MCF 10A (cell line): ENCODE measurements around the gene ADD1. TPM values are rescaled to one million over a fixed set of nuclear protein-coding genes. Genes with fewer than 3 reads are reported as not detected.
A peak's percentile ranks its signal among the peaks of the same experiment; 100 is the strongest.

Experiments
- BruUV-seq: library from RNA; stranded (reverse); fragments of 400-500 nt; replicated peaks from 2 replicates; lab custom pipeline; 2021; lab: Mats Ljungman, UMichigan
- CTCF ChIA-PET: fragments of 300-600 bp; sonication (Branson Sonifier 250); formaldehyde crosslinking; extraction: SDS; loops from one replicate; lab custom pipeline; 2021; ENCODE audit warnings: antibody characterized with exemption, inconsistent platforms; lab: Yijun Ruan, JAX
- POLR2A ChIA-PET: fragments of 300-600, 350-650 bp; sonication (Branson Sonifier 250); formaldehyde crosslinking; extraction: SDS; loops from one replicate; lab custom pipeline; 2020; ENCODE audit warnings: antibody characterized with exemption, inconsistent platforms; lab: Yijun Ruan, JAX
- DNase-seq: peaks from one replicate; pipeline ENCODE4 v3.0.0-alpha.2; 2018; ENCODE audit not compliant: unreplicated experiment
- H3K27ac Mint-ChIP-seq: one replicate; pipeline ENCODE4 v1.8.0; 2022; ENCODE audit warnings: mild to moderate bottlenecking, low read depth, mixed read lengths; ENCODE audit not compliant: unreplicated experiment
- H3K27me3 Mint-ChIP-seq: one replicate; pipeline ENCODE4 v1.8.0; 2022; ENCODE audit warnings: mixed read lengths; ENCODE audit not compliant: insufficient read depth, unreplicated experiment
- H3K36me3 Mint-ChIP-seq: one replicate; pipeline ENCODE4 v1.8.0; 2022; ENCODE audit warnings: mild to moderate bottlenecking, moderate library complexity, mixed read lengths; ENCODE audit not compliant: insufficient read depth, unreplicated experiment
- H3K4me1 Mint-ChIP-seq: one replicate; pipeline ENCODE4 v1.8.0; 2022; ENCODE audit warnings: mixed read lengths; ENCODE audit not compliant: insufficient read depth, unreplicated experiment
- H3K4me3 Mint-ChIP-seq: one replicate; pipeline ENCODE4 v1.8.0; 2022; ENCODE audit warnings: mild to moderate bottlenecking, moderate library complexity, mixed read lengths; ENCODE audit not compliant: unreplicated experiment
- H3K9me3 Mint-ChIP-seq: one replicate; pipeline ENCODE4 v1.8.0; 2022; ENCODE audit warnings: mixed read lengths; ENCODE audit not compliant: unreplicated experiment
- intact Hi-C: fragments of 100-400 bp; cut with micrococcal nuclease; formaldehyde crosslinking; loops from 2 replicates; pipeline ENCODE4 v1.14.1; 2022
- total RNA-seq: library from RNA; stranded (reverse); gene quantifications from 2 replicates; pipeline ENCODE4 v1.2.3, GENCODE V29; 2022
- TF ChIP-seq, protein P1 (sequence below): fragments of 200-600 bp; IDR thresholded peaks from one replicate; pipeline ENCODE4 v1.8.0; 2022; ENCODE audit warnings: antibody characterized with exemption, mild to moderate bottlenecking; ENCODE audit not compliant: unreplicated experiment

Gene ADD1
- total RNA-seq, 1 experiment from 2014 or later: 131 TPM

DNA sequence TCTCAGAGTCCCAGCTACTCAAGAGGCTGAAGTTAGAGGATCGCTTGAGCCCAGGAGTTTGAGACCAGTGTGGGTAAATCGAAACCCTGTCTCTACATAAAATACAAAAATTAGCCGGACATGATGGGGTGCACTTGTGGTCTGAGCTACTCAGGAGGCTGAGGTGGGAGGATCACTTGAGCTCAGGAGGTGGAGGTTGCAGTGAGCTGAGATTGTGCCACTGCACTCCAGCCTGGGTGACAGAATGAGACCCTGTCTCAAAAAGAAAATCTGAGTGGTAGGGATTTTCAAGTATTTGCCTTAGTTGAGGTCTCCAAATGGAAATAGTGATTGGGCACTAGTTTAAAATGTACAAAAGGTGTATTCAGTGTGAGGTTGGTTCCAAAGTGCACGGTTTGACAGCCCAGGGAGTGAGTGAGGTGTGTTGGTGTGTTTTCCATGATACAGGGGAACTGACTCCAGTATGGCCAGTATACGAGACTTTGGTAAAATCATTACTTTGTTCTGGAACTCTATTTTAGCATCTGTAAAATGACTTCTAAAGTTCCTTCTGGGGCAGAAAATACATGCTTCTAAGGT is 13.8 kb downstream of the ADD1 start:
- Mint-ChIP-seq H3K36me3 (peaks cover 10% of the 10 kb centered on the region), H3K4me1 (peaks cover 38% of the 10 kb centered on the region), H3K27ac (no peak overlapping the region), H3K9me3 (no peaks in the 10 kb centered on the region), H3K27me3 (no peaks in the 10 kb centered on the region), H3K4me3 (no peak overlapping the region)
- ChIA-PET POLR2A (interaction anchor here (1.2 to 1.4 kb wide), 3 partner anchors 11 to 16 kb away, joined by 3 to 4 read pairs (median 3); partner anchors contain the start of gene ADD1), CTCF (interaction anchor here (0.7 to 0.8 kb wide), 2 partner anchors 37 to 92 kb away, joined by 3 to 4 read pairs; no protein-coding TSS in a partner anchor)
- TF ChIP-seq, protein P1, sequence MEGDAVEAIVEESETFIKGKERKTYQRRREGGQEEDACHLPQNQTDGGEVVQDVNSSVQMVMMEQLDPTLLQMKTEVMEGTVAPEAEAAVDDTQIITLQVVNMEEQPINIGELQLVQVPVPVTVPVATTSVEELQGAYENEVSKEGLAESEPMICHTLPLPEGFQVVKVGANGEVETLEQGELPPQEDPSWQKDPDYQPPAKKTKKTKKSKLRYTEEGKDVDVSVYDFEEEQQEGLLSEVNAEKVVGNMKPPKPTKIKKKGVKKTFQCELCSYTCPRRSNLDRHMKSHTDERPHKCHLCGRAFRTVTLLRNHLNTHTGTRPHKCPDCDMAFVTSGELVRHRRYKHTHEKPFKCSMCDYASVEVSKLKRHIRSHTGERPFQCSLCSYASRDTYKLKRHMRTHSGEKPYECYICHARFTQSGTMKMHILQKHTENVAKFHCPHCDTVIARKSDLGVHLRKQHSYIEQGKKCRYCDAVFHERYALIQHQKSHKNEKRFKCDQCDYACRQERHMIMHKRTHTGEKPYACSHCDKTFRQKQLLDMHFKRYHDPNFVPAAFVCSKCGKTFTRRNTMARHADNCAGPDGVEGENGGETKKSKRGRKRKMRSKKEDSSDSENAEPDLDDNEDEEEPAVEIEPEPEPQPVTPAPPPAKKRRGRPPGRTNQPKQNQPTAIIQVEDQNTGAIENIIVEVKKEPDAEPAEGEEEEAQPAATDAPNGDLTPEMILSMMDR: no peak
- intact Hi-C loops: no loop called here
- DNase-seq: no peak
- no TSS peak for BruUV-seq

DNA sequence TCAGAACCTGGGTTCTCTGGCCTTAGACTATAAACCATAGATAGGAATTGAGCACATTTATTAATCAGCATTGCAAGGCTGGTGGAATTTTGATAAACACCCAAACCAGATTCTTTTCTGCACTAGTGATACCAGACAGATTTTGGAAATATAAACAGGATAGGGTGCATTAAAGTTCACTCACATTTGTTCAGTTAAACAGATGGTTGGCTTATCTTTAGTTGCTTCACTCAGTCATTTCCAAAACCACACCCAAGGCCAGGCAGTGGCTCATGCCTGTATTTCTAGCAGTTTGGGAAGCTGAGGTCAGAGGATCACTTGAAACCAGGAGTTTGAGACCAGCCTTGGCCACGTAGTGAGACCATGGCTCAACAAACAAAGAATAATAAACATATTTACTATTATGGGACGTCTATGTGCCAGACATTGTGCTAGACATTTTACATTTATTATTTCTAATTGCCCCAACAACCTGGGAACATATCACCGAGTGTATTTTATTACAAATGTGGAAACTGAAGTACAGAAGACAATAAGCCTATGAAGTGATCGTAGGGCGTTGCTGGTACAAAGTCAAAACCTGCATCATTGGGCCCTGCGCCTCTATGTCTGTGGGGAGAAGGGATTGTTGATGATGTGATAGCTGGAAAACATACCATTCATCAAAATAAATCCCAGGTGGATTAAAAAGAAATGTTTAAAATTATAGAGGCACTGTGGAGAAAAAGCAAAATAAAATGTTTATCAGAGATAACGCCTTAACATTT is 15.0 kb downstream of the ADD1 start:
- peak overlapping the region; percentile 39 for H3K27ac Mint-ChIP-seq

DNA sequence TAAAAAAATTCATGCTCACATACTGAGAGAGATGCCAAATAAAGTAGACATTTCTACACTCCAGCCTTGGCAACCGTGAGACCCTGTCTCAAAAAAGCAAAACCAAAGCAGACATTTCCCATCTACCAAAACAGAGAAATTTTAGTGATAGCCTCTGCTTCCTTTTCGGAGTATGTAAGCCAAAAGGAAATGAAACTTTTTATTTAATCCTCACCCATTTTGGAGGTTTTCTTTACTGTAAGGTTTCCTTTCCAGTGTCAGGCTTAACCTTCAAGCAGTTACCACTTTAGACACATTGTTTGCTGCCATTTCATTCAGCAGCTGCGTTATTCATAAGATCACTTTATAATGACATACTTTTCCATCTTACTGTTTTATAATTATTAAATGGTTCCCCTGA is 15.9 kb downstream of the ADD1 start:
- peaks cover 43% of the 10 kb centered on the region for H3K4me1 Mint-ChIP-seq
- POLR2A ChIA-PET: no interaction called here
- BruUV-seq: no TSS peak
- intact Hi-C loops: no loop called here
- H3K36me3 Mint-ChIP-seq: no peaks in the 10 kb centered on the region
- no peak for DNase-seq
- no peaks in the 10 kb centered on the region for H3K9me3 Mint-ChIP-seq
- no peak overlapping the region for H3K4me3 Mint-ChIP-seq
- TF ChIP-seq, protein P1: no peak
- CTCF ChIA-PET: no interaction called here
- no peaks in the 10 kb centered on the region for H3K27me3 Mint-ChIP-seq
- H3K27ac Mint-ChIP-seq: peak overlapping the region; percentile 21

More for the DNA sequence above, 15.0 kb downstream of the ADD1 start:
- intact Hi-C loops: no loop called here
- ChIA-PET CTCF (no interaction called here), POLR2A (interaction anchor here (0.9 to 1.4 kb wide), 2 partner anchors 14 to 79 kb away, joined by 3 read pairs; no protein-coding TSS in a partner anchor)
- no peaks in the 10 kb centered on the region for H3K9me3 Mint-ChIP-seq
- no peak for DNase-seq
- no TSS peak for BruUV-seq
- no peak overlapping the region for H3K4me3 Mint-ChIP-seq
- TF ChIP-seq, protein P1: no peak
- no peaks in the 10 kb centered on the region for H3K27me3 Mint-ChIP-seq
- H3K36me3 Mint-ChIP-seq: peaks cover 3% of the 10 kb centered on the region
- peaks cover 43% of the 10 kb centered on the region for H3K4me1 Mint-ChIP-seq
